Gastrocnemius medialis (tissue), 4 donors: ENCODE results near the gene POC1A.

ENCODE experiments used
- CTCF ChIP-seq, 5 experiments: fragments of 450-650 bp in 3 of 5; fragments of 200-600 bp in 2 of 5; sonication (generic) in 2 of 5; IDR thresholded peaks in 4 of 5; conservative IDR thresholded peaks in 1 of 5; 1 replicate in 4 of 5; 2 replicates in 1 of 5; pipeline ENCODE4 v1.5.1; 2016 to 2019; ENCODE audit warnings: antibody characterized with exemption in 5 of 5, mild to moderate bottlenecking in 3 of 5, moderate library complexity in 3 of 5
- POLR2A ChIP-seq, 2 donors: fragments of 450-650 bp; IDR thresholded peaks; one replicate each; pipeline ENCODE4 v1.6.1; 2017; ENCODE audit warnings: antibody characterized with exemption in 2 of 2, mild to moderate bottlenecking in 2 of 2, moderate library complexity in 2 of 2

- TF ChIP-seq CTCF (IDR thresholded peaks at IDR 0.05 in 4 of 5, conservative IDR thresholded peaks at IDR 0.05 in 1 of 5), result no peak
- no peak for TF ChIP-seq POLR2A (IDR thresholded peaks at IDR 0.05)
Observed at GRCh38 chr3:52043750-52044149, 110.5 kb downstream of the POC1A start.
